ENCODE measurements around the gene ST7. TPM values are rescaled to one million over a fixed set of nuclear protein-coding genes. Genes with fewer than 3 reads are reported as not detected.

ST7 gene
- total RNA-seq, 1 experiment from 2014 or later, result 12.4 TPM

- TF ChIP-seq ZSCAN18 (CRISPR knock-in tag; IDR thresholded peaks at IDR 0.05) (no peak), ZNF317 (CRISPR knock-in tag; IDR thresholded peaks at IDR 0.05; ENCODE audit: borderline replicate concordance, low read depth) (no peak), ZNF263 (CRISPR knock-in tag; IDR thresholded peaks at IDR 0.05; ENCODE audit: low read depth) (no peak), NFYB (CRISPR knock-in tag; conservative IDR thresholded peaks at IDR 0.05; ENCODE audit: low read depth) (no peak), E2F4 (CRISPR knock-in tag; IDR thresholded peaks at IDR 0.05; ENCODE audit: borderline replicate concordance, low read depth) (no peak), ZNF671 (CRISPR knock-in tag; IDR thresholded peaks at IDR 0.05) (no peak), NFE2L1 (CRISPR knock-in tag; IDR thresholded peaks at IDR 0.05) (no peak), ZNF232 (CRISPR knock-in tag; IDR thresholded peaks at IDR 0.05) (no peak), ZNF138 (CRISPR knock-in tag; conservative IDR thresholded peaks at IDR 0.05) (no peak), ZNF281 (CRISPR knock-in tag; IDR thresholded peaks at IDR 0.05) (no peak)
Observed at GRCh38 chr7:117146059-117146458, 192.8 kb downstream of the ST7 start (continued).

GRCh38 chr7:117146511-117146910, 193.2 kb downstream of the ST7 start:
- Mint-ChIP-seq H3K27ac (no peak overlapping the region), H3K27me3 (ENCODE audit: low read depth) (no peaks in the 10 kb centered on the region), H3K4me3 (no peak overlapping the region), H3K36me3 (no peaks in the 10 kb centered on the region), H3K4me1 (peaks cover 49% of the 10 kb centered on the region), H3K9me3 (no peaks in the 10 kb centered on the region)
- ATAC-seq, result no peak
- no peak for DNase-seq (ENCODE audit: low spot score)
- ChIA-PET POLR2A (no interaction called here), CTCF (no interaction called here)
- no peak for TF ChIP-seq ZBTB43 (CRISPR knock-in tag; IDR thresholded peaks at IDR 0.05)
- no peak for TF ChIP-seq ZNF532 (CRISPR knock-in tag; IDR thresholded peaks at IDR 0.05; ENCODE audit: borderline replicate concordance)
- no peak for TF ChIP-seq SP1 (CRISPR knock-in tag; conservative IDR thresholded peaks at IDR 0.05)
- TF ChIP-seq PREB (CRISPR knock-in tag; IDR thresholded peaks at IDR 0.05; ENCODE audit: borderline replicate concordance), result no peak
- TF ChIP-seq IRF2 (CRISPR knock-in tag; IDR thresholded peaks at IDR 0.05; ENCODE audit: borderline replicate concordance, low read depth), result no peak

Measured in WTC11 (cell line).